ENCODE data around the gene DNAH17. TPM values are rescaled to one million over a fixed set of nuclear protein-coding genes. Genes with fewer than 3 reads are reported as not detected.

DNAH17 gene
- total RNA-seq, 1 experiment from 2014 or later, result 0.69 TPM

- TF ChIP-seq ZFX (IDR thresholded peaks at IDR 0.05) (no peak; the same call in 1 of the 2 replicates), JUND (IDR thresholded peaks at IDR 0.05) (no peak), SIN3A (IDR thresholded peaks at IDR 0.05; ENCODE audit: low read depth) (no peak), CBX3 (IDR thresholded peaks at IDR 0.05; ENCODE audit: low read depth) (no peak), POLR2AphosphoS5 (IDR thresholded peaks at IDR 0.05; ENCODE audit: low read depth, low read length) (no peak), TCF7L2 (IDR thresholded peaks at IDR 0.05; ENCODE audit: borderline replicate concordance, extremely low read depth, insufficient read depth, insufficient read length) (no peak), SRF (IDR thresholded peaks at IDR 0.05; ENCODE audit: low read depth) (no peak), EZH2 (IDR thresholded peaks at IDR 0.05) (no peak), ATF3 (IDR thresholded peaks at IDR 0.05) (no peak), RAD21 (IDR thresholded peaks at IDR 0.05; ENCODE audit: low read depth) (no peak), POLR2A (IDR thresholded peaks at IDR 0.05; ENCODE audit: borderline replicate concordance, extremely low read depth, insufficient read depth, insufficient read length) (no peak), EGR1 (IDR thresholded peaks at IDR 0.05; ENCODE audit: low read depth) (no peak), ELF1 (IDR thresholded peaks at IDR 0.05; ENCODE audit: borderline replicate concordance, low read depth) (no peak), FOSL1 (IDR thresholded peaks at IDR 0.05; ENCODE audit: low read depth) (no peak), CEBPB (IDR thresholded peaks at IDR 0.05; ENCODE audit: low read depth) (no peak), ZNF274 (IDR thresholded peaks at IDR 0.05; ENCODE audit: low read depth, low read length) (no peak), SP1 (IDR thresholded peaks at IDR 0.05; ENCODE audit: low read depth) (no peak)
- TF ChIP-seq, protein P1, sequence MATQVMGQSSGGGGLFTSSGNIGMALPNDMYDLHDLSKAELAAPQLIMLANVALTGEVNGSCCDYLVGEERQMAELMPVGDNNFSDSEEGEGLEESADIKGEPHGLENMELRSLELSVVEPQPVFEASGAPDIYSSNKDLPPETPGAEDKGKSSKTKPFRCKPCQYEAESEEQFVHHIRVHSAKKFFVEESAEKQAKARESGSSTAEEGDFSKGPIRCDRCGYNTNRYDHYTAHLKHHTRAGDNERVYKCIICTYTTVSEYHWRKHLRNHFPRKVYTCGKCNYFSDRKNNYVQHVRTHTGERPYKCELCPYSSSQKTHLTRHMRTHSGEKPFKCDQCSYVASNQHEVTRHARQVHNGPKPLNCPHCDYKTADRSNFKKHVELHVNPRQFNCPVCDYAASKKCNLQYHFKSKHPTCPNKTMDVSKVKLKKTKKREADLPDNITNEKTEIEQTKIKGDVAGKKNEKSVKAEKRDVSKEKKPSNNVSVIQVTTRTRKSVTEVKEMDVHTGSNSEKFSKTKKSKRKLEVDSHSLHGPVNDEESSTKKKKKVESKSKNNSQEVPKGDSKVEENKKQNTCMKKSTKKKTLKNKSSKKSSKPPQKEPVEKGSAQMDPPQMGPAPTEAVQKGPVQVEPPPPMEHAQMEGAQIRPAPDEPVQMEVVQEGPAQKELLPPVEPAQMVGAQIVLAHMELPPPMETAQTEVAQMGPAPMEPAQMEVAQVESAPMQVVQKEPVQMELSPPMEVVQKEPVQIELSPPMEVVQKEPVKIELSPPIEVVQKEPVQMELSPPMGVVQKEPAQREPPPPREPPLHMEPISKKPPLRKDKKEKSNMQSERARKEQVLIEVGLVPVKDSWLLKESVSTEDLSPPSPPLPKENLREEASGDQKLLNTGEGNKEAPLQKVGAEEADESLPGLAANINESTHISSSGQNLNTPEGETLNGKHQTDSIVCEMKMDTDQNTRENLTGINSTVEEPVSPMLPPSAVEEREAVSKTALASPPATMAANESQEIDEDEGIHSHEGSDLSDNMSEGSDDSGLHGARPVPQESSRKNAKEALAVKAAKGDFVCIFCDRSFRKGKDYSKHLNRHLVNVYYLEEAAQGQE (IDR thresholded peaks at IDR 0.05; ENCODE audit: low read depth), result no peak
- TF ChIP-seq, protein P2, sequence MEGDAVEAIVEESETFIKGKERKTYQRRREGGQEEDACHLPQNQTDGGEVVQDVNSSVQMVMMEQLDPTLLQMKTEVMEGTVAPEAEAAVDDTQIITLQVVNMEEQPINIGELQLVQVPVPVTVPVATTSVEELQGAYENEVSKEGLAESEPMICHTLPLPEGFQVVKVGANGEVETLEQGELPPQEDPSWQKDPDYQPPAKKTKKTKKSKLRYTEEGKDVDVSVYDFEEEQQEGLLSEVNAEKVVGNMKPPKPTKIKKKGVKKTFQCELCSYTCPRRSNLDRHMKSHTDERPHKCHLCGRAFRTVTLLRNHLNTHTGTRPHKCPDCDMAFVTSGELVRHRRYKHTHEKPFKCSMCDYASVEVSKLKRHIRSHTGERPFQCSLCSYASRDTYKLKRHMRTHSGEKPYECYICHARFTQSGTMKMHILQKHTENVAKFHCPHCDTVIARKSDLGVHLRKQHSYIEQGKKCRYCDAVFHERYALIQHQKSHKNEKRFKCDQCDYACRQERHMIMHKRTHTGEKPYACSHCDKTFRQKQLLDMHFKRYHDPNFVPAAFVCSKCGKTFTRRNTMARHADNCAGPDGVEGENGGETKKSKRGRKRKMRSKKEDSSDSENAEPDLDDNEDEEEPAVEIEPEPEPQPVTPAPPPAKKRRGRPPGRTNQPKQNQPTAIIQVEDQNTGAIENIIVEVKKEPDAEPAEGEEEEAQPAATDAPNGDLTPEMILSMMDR (IDR thresholded peaks at IDR 0.05 in 2 of 3, conservative IDR thresholded peaks at IDR 0.05 in 1 of 3; ENCODE audit: borderline replicate concordance in 1 of 3, insufficient read depth in 1 of 3, low read depth in 2 of 3, low read length in 2 of 3), result no peak
- ChIA-PET POLR2A (no interaction called here), RAD21 (ENCODE audit: low non-redundant PET in 1 of 2, low total read pairs in 2 of 2, uncharacterized antibody in 2 of 2, unreplicated experiment in 2 of 2) (no interaction called here), CTCF (interaction anchor here (1.2 kb wide), 1 partner anchor 26 kb away, joined by 3 read pairs; no protein-coding TSS in a partner anchor)
- H3K27me3 ChIP-seq (ENCODE audit: insufficient read depth, low read length), result no peaks in the 10 kb centered on the region
- DNase-seq (ENCODE audit: low read depth, low spot score) (no peak), ATAC-seq (no peak)
- H3K36me3 ChIP-seq (ENCODE audit: control insufficient read depth in 1 of 2, insufficient read depth in 2 of 2, low read length in 2 of 2), result peaks cover 38 to 63% of the 10 kb centered on the region in 2 experiments; a peak in 2 of 4 replicates
- no peak overlapping the region for H3K4me3 ChIP-seq (replicated peaks in 1 of 2; ENCODE audit: low read depth in 1 of 2, low read length in 2 of 2)
- no peaks in the 10 kb centered on the region for H3K9me2 ChIP-seq (ENCODE audit: insufficient read depth)
- H3K9me3 ChIP-seq (ENCODE audit: control insufficient read depth in 1 of 2, insufficient read depth in 1 of 2, low read depth in 1 of 2, low read length in 2 of 2), result no peaks in the 10 kb centered on the region
- no TSS peak for BruUV-seq (replicated peaks)
- intact Hi-C loops (cut with micrococcal nuclease), result no loop called here
- no peak overlapping the region for H3K27ac ChIP-seq (ENCODE audit: low read depth, low read length)
- H3K9ac ChIP-seq (ENCODE audit: low read length), result no peak overlapping the region
- H3K4me1 ChIP-seq (ENCODE audit: control insufficient read depth in 1 of 2, insufficient read depth in 2 of 2, low read length in 2 of 2), result peaks cover 10% of the 10 kb centered on the region in 2 experiments
- H3K79me2 ChIP-seq (ENCODE audit: insufficient read depth, low read length), result peaks cover 58% of the 10 kb centered on the region
- H3K4me2 ChIP-seq (ENCODE audit: low read length), result no peak overlapping the region
- H4K20me1 ChIP-seq (ENCODE audit: insufficient read depth), result peaks cover 3% of the 10 kb centered on the region; the same call in 1 of the 2 replicates
- H2AFZ ChIP-seq (ENCODE audit: low read depth, low read length, poor library complexity, severe bottlenecking), result no peak overlapping the region
Measured at GRCh38 chr17:78396441-78397337, 180.5 kb downstream of the DNAH17 start.

Measured in HCT116 (cell line).